Heart right ventricle (tissue), 16 donors: Measurements from ENCODE around the gene MBD3L3. TPM values are rescaled to one million over a fixed set of nuclear protein-coding genes. Genes with fewer than 3 reads are reported as not detected.

Experiments
- ATAC-seq, 8 donors: fragments of 200-7000 bp; cut with Tn5 transposase; one replicate each; pipeline ENCODE4 v1.9.1; 2020; ENCODE audit warnings: mild to moderate bottlenecking in 8 of 8, moderate library complexity in 8 of 8, moderate number of reproducible peaks in 1 of 8
- DNase-seq, 2 donors: peaks; one replicate each; pipeline ENCODE4 v3.0.0-alpha.2; 2020
- H3K27ac ChIP-seq, 10 donors: fragments of 200-600 bp; sonication (generic) in 2 of 10; one replicate each; pipeline versions ENCODE4 v1.5.0 to v1.8.0; 2020 to 2022; ENCODE audit warnings: mild to moderate bottlenecking in 3 of 10
- H3K27me3 ChIP-seq, 7 donors: fragments of 200-600 bp; one replicate each; pipeline ENCODE4 v1.8.0; 2021 to 2022; ENCODE audit warnings: mild to moderate bottlenecking in 2 of 7
- H3K36me3 ChIP-seq, 9 donors: fragments of 200-600 bp; sonication (generic) in 1 of 9; one replicate each; pipeline versions ENCODE4 v1.5.0 to v1.8.0; 2020 to 2022; ENCODE audit warnings: mild to moderate bottlenecking in 2 of 9
- H3K4me1 ChIP-seq, 9 donors: fragments of 200-600 bp; sonication (generic) in 1 of 9; one replicate each; pipeline versions ENCODE4 v1.5.0 to v1.8.0; 2020 to 2022; ENCODE audit warnings: mild to moderate bottlenecking in 4 of 9
- H3K4me3 ChIP-seq, 10 donors: fragments of 200-600 bp; sonication (generic) in 2 of 10; one replicate each; pipeline versions ENCODE4 v1.5.0 to v1.8.0; 2020 to 2022; ENCODE audit warnings: mild to moderate bottlenecking in 7 of 10, moderate library complexity in 2 of 10
- H3K9me3 ChIP-seq, 11 donors: fragments of 200-600 bp in 10 of 11; sonication (generic) in 2 of 11; one replicate each; pipeline versions ENCODE4 v1.5.0 to v1.8.0; 2013 to 2022; ENCODE audit warnings: mild to moderate bottlenecking in 2 of 11, control low read depth in 1 of 11, moderate library complexity in 1 of 11
- CTCF ChIP-seq, 9 donors: fragments of 200-600 bp; sonication (generic) in 2 of 9; IDR thresholded peaks; one replicate each; pipeline versions ENCODE4 v1.5.0 to v1.8.0; 2021 to 2022; ENCODE audit warnings: antibody characterized with exemption in 9 of 9, mild to moderate bottlenecking in 5 of 9, moderate library complexity in 1 of 9
- WGBS, 2 donors: extraction: QIAGEN DNeasy Blood & Tissue Kit; methylation state at CpG; one replicate each; pipeline ENCODE4 v1.1.7; 2013; ENCODE audit warnings: inconsistent platforms in 1 of 2; 5-methylcytosine and 5-hydroxymethylcytosine counted together
- intact Hi-C, 10 donors: fragments of 100-400 bp; cut with DNase I; formaldehyde crosslinking; loops; one replicate each; pipeline versions ENCODE4 v1.11.1 to v1.14.2; 2022
- polyA plus RNA-seq, 2 donors: library from polyadenylated mRNA; stranded (reverse); fragments of 200-250 nt; gene quantifications; one replicate each; pipeline ENCODE4 v1.2.3, GENCODE V29; 2013
- total RNA-seq, 10 donors: library from RNA; stranded (reverse); fragmentation: NEBNext Ultra II Directional in 3 of 10; extraction: Animal tissue kit (Norgen Biotek cat#: 25700) in 3 of 10; gene quantifications; one replicate each; pipeline versions ENCODE4 v1.2.1 to v1.2.4, GENCODE V29; 2021 to 2023
- donor health status: Arrhythmogenic right ventricular cardiomyopathy.
- donor health status: ischemic (EF 13 %, LVEDD 7.1; RV severe dilation, severe dysfunction).
- donor health status: healthy with polysubstance abuse.
- donor health status: DM: no; HTN: yes; CAD: no.
- donor health status: DM: no; HTN: no; CAD: no.
- donor health status: ischemic (EF 25% LVEDD 6.9; RV normal size, moderate dysfunction).
- donor health status: ischemic (EF 25% LVEDD 5.7; RV mildly dilated, moderate dysfunction).
- donor health status: healthy.
- donor health status: DM: yes; HTN: yes; CAD: no.
- donor health status: Ischemic cardiomyopathy.
- donor health status: ischemic (EF 35%, LVEDD 5.7; RV mildly dilated, moderate dysfunction).
- donor health status: nonischemic (EF 11% LVEDD 7.7; RV severe dilation, severe dysfunction).
- donor health status: DM: yes; HTN: yes; CAD: no.
- donor health status: PGD.
- donor health status: ischemic (EF 29% LVEDD 5.4; RV normal size, mild dysfunction).
- donor health status: nonischemic (EF 23%, LVEDD 6.1; RV moderate dilation, normal function).

Gene MBD3L3
- total and polyA plus RNA-seq, 12 donors, result not detected

GRCh38 chr19:7072541-7072940 lies 14.1 kb upstream of the MBD3L3 start:
- 94 to 96% methylated on average over 6 of the region's 6 CpGs for WGBS, 2 donors
- ATAC-seq (no peak), DNase-seq (no peak)
- no peak overlapping the region for H3K4me3 ChIP-seq
- H3K27ac ChIP-seq, result no peak overlapping the region
- H3K27me3 ChIP-seq, result no peaks in the 10 kb centered on the region
- intact Hi-C loops, result no loop called here
- H3K9me3 ChIP-seq, result peaks cover 0 to 28% (median 14%) of the 10 kb centered on the region in 11 donors
- H3K36me3 ChIP-seq, result peaks cover 15 to 72% (median 66%) of the 10 kb centered on the region in 9 donors
- no peak for TF ChIP-seq CTCF (IDR thresholded peaks at IDR 0.05)
- H3K4me1 ChIP-seq, result peaks cover 0 to 15% (median 10%) of the 10 kb centered on the region in 9 donors

- TF ChIP-seq CTCF (IDR thresholded peaks at IDR 0.05), result no peak
- H3K27ac ChIP-seq, result peak overlapping the region; percentile 53 to 93 (median 84)
- intact Hi-C loops, result loop anchor here in 1 of 10 donors (10.0 kb wide), 1 partner anchor 335 kb away; the partner anchor contains the start of genes GPR108 and TRIP10
- peaks cover 0 to 45% (median 39%) of the 10 kb centered on the region in 9 donors for H3K36me3 ChIP-seq
- ATAC-seq (peak in 3 of 8 donors; percentile 14 to 29 (median 18)), DNase-seq (no peak)
- peak overlapping the region; percentile 74 to 99 (median 87) for H3K4me3 ChIP-seq
- peaks cover 0 to 15% (median 10%) of the 10 kb centered on the region in 9 donors for H3K4me1 ChIP-seq
- peaks cover 0 to 8% (median 0%) of the 10 kb centered on the region in 11 donors for H3K9me3 ChIP-seq
- WGBS, 2 donors, result 0 to 1% methylated on average over 12 of the region's 12 CpGs
- H3K27me3 ChIP-seq, result no peaks in the 10 kb centered on the region
Observed at GRCh38 chr19:7069904-7070226, 11.4 kb upstream of the MBD3L3 start.

- peaks cover 0 to 8% (median 0%) of the 10 kb centered on the region in 11 donors for H3K9me3 ChIP-seq
- intact Hi-C loops, result loop anchor here in 1 of 10 donors (10.0 kb wide), 1 partner anchor 334 kb away; the partner anchor contains the start of genes GPR108 and TRIP10
- no peaks in the 10 kb centered on the region for H3K27me3 ChIP-seq
- peak within 1 kb of the TSS; percentile 53 to 93 (median 84) for H3K27ac ChIP-seq
- peak; percentile 99 for DNase-seq
- peaks cover 0 to 39% (median 36%) of the 10 kb centered on the region in 9 donors for H3K36me3 ChIP-seq
- H3K4me1 ChIP-seq, result peaks cover 0 to 15% (median 10%) of the 10 kb centered on the region in 9 donors
- no peak for TF ChIP-seq CTCF (IDR thresholded peaks at IDR 0.05)
- ATAC-seq, result peak; percentile 100
- 0 to 1% methylated on average over 55 to 56 of the region's 56 CpGs for WGBS, 2 donors
- H3K4me3 ChIP-seq, result peak within 1 kb of the TSS; percentile 74 to 99 (median 87)
Observed at GRCh38 chr19:7069042-7069903, 10.8 kb upstream of the MBD3L3 start, which contains the start of gene ZNF557. TSS of gene ZNF557 (plus strand) at chr19:7069703. CDS start at chr19:7075075, 5,372 bp downstream.

GRCh38 chr19:7068599-7068998 lies 10.1 kb upstream of the MBD3L3 start:
- Histone ChIP-seq H3K27me3 (no peaks in the 10 kb centered on the region), H3K36me3 (peaks cover 0 to 33% (median 30%) of the 10 kb centered on the region in 9 donors), H3K9me3 (peaks cover 0 to 8% (median 0%) of the 10 kb centered on the region in 11 donors), H3K4me3 (peak overlapping the region in 6 of 10 donors; percentile 17 to 99 (median 87)), H3K4me1 (peaks cover 0 to 15% (median 10%) of the 10 kb centered on the region in 9 donors), H3K27ac (peak overlapping the region in 4 of 10 donors; percentile 21 to 92 (median 36))
- no peak for ATAC-seq
- WGBS, 2 donors, result 82 to 86% methylated on average over 6 of the region's 6 CpGs
- DNase-seq, result no peak
- no peak for TF ChIP-seq CTCF (IDR thresholded peaks at IDR 0.05)
- intact Hi-C loops, result loop anchor here in 1 of 10 donors (10.0 kb wide), 1 partner anchor 334 kb away; the partner anchor contains the start of genes GPR108 and TRIP10
